Measurements from ENCODE around the gene CDH13.

Gene CDH13

GRCh38 chr16:83021045-83021444 is 394.3 kb downstream of the CDH13 start:
- H3K9me3 ChIP-seq (ENCODE audit: insufficient read depth, low read length), result no peaks in the 10 kb centered on the region
- no peak for TF ChIP-seq CTCF (IDR thresholded peaks at IDR 0.05; ENCODE audit: low read depth, low read length)
- TF ChIP-seq EZH2phosphoT487 (IDR thresholded peaks at IDR 0.05; ENCODE audit: low read depth), result no peak
- no peaks in the 10 kb centered on the region; the same call in 1 of the 2 replicates for H3K4me1 ChIP-seq (ENCODE audit: low read length)
- H3K27ac ChIP-seq (ENCODE audit: low read length), result no peak overlapping the region
- H3K4me3 ChIP-seq (ENCODE audit: low read length), result no peak overlapping the region
- H3K9ac ChIP-seq (ENCODE audit: low read length), result no peak overlapping the region
- H4K20me1 ChIP-seq (ENCODE audit: insufficient read depth, low read length), result no peaks in the 10 kb centered on the region
- H3K36me3 ChIP-seq (replicated peaks; ENCODE audit: low read depth, low read length), result no peaks in the 10 kb centered on the region
- no peaks in the 10 kb centered on the region for H3K79me2 ChIP-seq (ENCODE audit: low read length)
- H3K4me2 ChIP-seq (ENCODE audit: low read length), result no peak overlapping the region
- no peak overlapping the region for H2AFZ ChIP-seq (ENCODE audit: low read depth, low read length)
- no peaks in the 10 kb centered on the region for H3K27me3 ChIP-seq (ENCODE audit: low read depth, low read length)

- H3K36me3 ChIP-seq (replicated peaks; ENCODE audit: low read depth, low read length), result no peaks in the 10 kb centered on the region
- H3K9ac ChIP-seq (ENCODE audit: low read length), result no peak overlapping the region
- H3K9me3 ChIP-seq (ENCODE audit: insufficient read depth, low read length), result no peaks in the 10 kb centered on the region
- no peak overlapping the region for H3K4me2 ChIP-seq (ENCODE audit: low read length)
- no peaks in the 10 kb centered on the region for H3K27me3 ChIP-seq (ENCODE audit: low read depth, low read length)
- no peaks in the 10 kb centered on the region; the same call in 1 of the 2 replicates for H3K4me1 ChIP-seq (ENCODE audit: low read length)
- H4K20me1 ChIP-seq (ENCODE audit: insufficient read depth, low read length), result no peaks in the 10 kb centered on the region
- no peak overlapping the region for H2AFZ ChIP-seq (ENCODE audit: low read depth, low read length)
- no peaks in the 10 kb centered on the region for H3K79me2 ChIP-seq (ENCODE audit: low read length)
- no peak overlapping the region for H3K27ac ChIP-seq (ENCODE audit: low read length)
- TF ChIP-seq EZH2phosphoT487 (IDR thresholded peaks at IDR 0.05; ENCODE audit: low read depth) (no peak), CTCF (IDR thresholded peaks at IDR 0.05; ENCODE audit: low read depth, low read length) (no peak)
- H3K4me3 ChIP-seq (ENCODE audit: low read length), result no peak overlapping the region
These were observed 395.0 kb downstream of the CDH13 start for GRCh38 chr16:83021746-83022145.

GRCh38 chr16:83023011-83023410 is 396.2 kb downstream of the CDH13 start:
- H3K79me2 ChIP-seq (ENCODE audit: low read length), result no peaks in the 10 kb centered on the region
- no peaks in the 10 kb centered on the region for H3K27me3 ChIP-seq (ENCODE audit: low read depth, low read length)
- no peak for TF ChIP-seq EZH2phosphoT487 (IDR thresholded peaks at IDR 0.05; ENCODE audit: low read depth)
- TF ChIP-seq CTCF (IDR thresholded peaks at IDR 0.05; ENCODE audit: low read depth, low read length), result no peak
- H3K4me2 ChIP-seq (ENCODE audit: low read length), result no peak overlapping the region
- no peak overlapping the region for H3K9ac ChIP-seq (ENCODE audit: low read length)
- no peaks in the 10 kb centered on the region for H4K20me1 ChIP-seq (ENCODE audit: insufficient read depth, low read length)
- no peak overlapping the region for H3K4me3 ChIP-seq (ENCODE audit: low read length)
- no peak overlapping the region for H3K27ac ChIP-seq (ENCODE audit: low read length)
- no peaks in the 10 kb centered on the region; the same call in 1 of the 2 replicates for H3K4me1 ChIP-seq (ENCODE audit: low read length)
- no peaks in the 10 kb centered on the region for H3K36me3 ChIP-seq (replicated peaks; ENCODE audit: low read depth, low read length)
- H3K9me3 ChIP-seq (ENCODE audit: insufficient read depth, low read length), result no peaks in the 10 kb centered on the region
- H2AFZ ChIP-seq (ENCODE audit: low read depth, low read length), result no peak overlapping the region

GRCh38 chr16:83023640-83024039 is 396.9 kb downstream of the CDH13 start:
- Histone ChIP-seq H3K36me3 (replicated peaks; ENCODE audit: low read depth, low read length) (no peaks in the 10 kb centered on the region), H4K20me1 (ENCODE audit: insufficient read depth, low read length) (no peaks in the 10 kb centered on the region), H3K79me2 (ENCODE audit: low read length) (no peaks in the 10 kb centered on the region), H3K27me3 (ENCODE audit: low read depth, low read length) (no peaks in the 10 kb centered on the region), H3K27ac (ENCODE audit: low read length) (no peak overlapping the region), H3K4me2 (ENCODE audit: low read length) (no peak overlapping the region), H3K4me3 (ENCODE audit: low read length) (no peak overlapping the region), H3K9me3 (ENCODE audit: insufficient read depth, low read length) (no peaks in the 10 kb centered on the region), H3K9ac (ENCODE audit: low read length) (no peak overlapping the region), H3K4me1 (ENCODE audit: low read length) (no peaks in the 10 kb centered on the region; the same call in 1 of the 2 replicates), H2AFZ (ENCODE audit: low read depth, low read length) (no peak overlapping the region)
- no peak for TF ChIP-seq CTCF (IDR thresholded peaks at IDR 0.05; ENCODE audit: low read depth, low read length)
- TF ChIP-seq EZH2phosphoT487 (IDR thresholded peaks at IDR 0.05; ENCODE audit: low read depth), result no peak

All from OCI-LY3 (cell line).